ENCODE results near the gene OSBP.

DNA sequence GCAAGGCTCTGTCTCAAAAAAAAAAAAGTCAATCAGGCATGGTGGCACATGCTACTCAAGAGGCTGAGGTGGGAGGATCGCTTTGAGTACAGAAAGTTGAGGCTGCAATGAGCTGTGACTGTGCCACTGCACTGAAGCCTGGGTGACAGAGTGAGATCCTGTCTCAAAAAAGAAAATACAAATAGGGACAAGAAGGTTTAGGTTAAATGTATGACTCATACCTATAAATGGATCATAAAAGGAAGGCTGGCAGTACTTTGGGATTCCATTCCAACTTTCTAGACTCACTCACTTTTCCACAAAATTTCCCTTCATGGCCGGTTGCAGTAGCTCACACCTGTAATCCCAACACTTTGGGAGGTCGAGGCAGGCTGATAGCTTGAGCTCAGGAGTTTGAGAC, 25.6 kb upstream of the OSBP start:
- TF ChIP-seq POLR2A (IDR thresholded peaks at IDR 0.05) = no peak
- TF ChIP-seq, protein P1, sequence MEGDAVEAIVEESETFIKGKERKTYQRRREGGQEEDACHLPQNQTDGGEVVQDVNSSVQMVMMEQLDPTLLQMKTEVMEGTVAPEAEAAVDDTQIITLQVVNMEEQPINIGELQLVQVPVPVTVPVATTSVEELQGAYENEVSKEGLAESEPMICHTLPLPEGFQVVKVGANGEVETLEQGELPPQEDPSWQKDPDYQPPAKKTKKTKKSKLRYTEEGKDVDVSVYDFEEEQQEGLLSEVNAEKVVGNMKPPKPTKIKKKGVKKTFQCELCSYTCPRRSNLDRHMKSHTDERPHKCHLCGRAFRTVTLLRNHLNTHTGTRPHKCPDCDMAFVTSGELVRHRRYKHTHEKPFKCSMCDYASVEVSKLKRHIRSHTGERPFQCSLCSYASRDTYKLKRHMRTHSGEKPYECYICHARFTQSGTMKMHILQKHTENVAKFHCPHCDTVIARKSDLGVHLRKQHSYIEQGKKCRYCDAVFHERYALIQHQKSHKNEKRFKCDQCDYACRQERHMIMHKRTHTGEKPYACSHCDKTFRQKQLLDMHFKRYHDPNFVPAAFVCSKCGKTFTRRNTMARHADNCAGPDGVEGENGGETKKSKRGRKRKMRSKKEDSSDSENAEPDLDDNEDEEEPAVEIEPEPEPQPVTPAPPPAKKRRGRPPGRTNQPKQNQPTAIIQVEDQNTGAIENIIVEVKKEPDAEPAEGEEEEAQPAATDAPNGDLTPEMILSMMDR (IDR thresholded peaks at IDR 0.05) = no peak

All from heart left ventricle (tissue), 13 donors.